Tibial nerve (tissue), 3 donors: ENCODE results near the gene SPOCK1.
"Not testable (repeated sequence)": the region's sequence is repeated elsewhere in the genome, so short reads cannot be mapped to it uniquely, and the experiment has no call there.

Source experiments
- POLR2A ChIP-seq, 2 donors: fragments of 450-650 bp; IDR thresholded peaks; one replicate each; pipeline ENCODE4 v1.6.1; 2017; ENCODE audit warnings: antibody characterized with exemption in 2 of 2, mild to moderate bottlenecking in 2 of 2, moderate library complexity in 2 of 2
- TF ChIP-seq, protein P1 (sequence below), 5 experiments: fragments of 200-600 bp in 3 of 5; fragments of 450-650 bp in 2 of 5; sonication (generic) in 3 of 5; IDR thresholded peaks; one replicate each; pipeline ENCODE4 v1.5.1; 2016 to 2019; ENCODE audit warnings: antibody characterized with exemption in 5 of 5, mild to moderate bottlenecking in 3 of 5, moderate library complexity in 2 of 5

DNA sequence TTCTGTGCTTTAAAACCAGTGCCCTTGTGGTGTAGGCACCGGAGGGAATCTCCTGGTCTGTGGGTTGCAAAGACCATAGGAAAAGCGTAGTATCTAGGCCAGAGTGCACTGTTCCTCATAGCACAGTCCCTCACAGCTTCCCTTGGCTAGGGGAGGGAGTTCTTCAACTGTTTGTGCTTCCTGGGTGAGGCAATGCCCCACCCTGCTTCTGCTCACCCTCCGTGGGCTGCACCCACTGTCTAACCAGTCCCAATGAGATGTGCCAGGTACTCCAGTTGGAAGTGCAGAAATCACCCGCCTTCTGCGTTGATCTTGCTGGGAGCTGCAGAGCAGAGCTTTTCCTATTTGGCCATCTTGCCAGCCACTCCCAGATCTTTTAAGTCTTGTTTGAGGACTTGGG is 545.0 kb downstream of the SPOCK1 start:
- TF ChIP-seq, protein P1, sequence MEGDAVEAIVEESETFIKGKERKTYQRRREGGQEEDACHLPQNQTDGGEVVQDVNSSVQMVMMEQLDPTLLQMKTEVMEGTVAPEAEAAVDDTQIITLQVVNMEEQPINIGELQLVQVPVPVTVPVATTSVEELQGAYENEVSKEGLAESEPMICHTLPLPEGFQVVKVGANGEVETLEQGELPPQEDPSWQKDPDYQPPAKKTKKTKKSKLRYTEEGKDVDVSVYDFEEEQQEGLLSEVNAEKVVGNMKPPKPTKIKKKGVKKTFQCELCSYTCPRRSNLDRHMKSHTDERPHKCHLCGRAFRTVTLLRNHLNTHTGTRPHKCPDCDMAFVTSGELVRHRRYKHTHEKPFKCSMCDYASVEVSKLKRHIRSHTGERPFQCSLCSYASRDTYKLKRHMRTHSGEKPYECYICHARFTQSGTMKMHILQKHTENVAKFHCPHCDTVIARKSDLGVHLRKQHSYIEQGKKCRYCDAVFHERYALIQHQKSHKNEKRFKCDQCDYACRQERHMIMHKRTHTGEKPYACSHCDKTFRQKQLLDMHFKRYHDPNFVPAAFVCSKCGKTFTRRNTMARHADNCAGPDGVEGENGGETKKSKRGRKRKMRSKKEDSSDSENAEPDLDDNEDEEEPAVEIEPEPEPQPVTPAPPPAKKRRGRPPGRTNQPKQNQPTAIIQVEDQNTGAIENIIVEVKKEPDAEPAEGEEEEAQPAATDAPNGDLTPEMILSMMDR (IDR thresholded peaks at IDR 0.05): not testable (repeated sequence)
- TF ChIP-seq POLR2A (IDR thresholded peaks at IDR 0.05): not testable (repeated sequence)
